ENCODE data around the gene ARHGAP6. TPM values are rescaled to one million over a fixed set of nuclear protein-coding genes. Genes with fewer than 3 reads are reported as not detected.
A peak's percentile ranks its signal among the peaks of the same experiment; 100 is the strongest.

Gene ARHGAP6
- total RNA-seq, 4 donors from 2014 or later = 17.2 to 47.0 (median 21.6) TPM

GRCh38 chrX:11341274-11342201, 324.2 kb downstream of the ARHGAP6 start:
- no peak overlapping the region for H3K4me3 ChIP-seq
- no peak for TF ChIP-seq POLR2A (IDR thresholded peaks at IDR 0.05)
- TF ChIP-seq CTCF (IDR thresholded peaks at IDR 0.05) = no peak
- DNase-seq = peak; percentile 75 to 77
- H3K9me3 ChIP-seq = no peaks in the 10 kb centered on the region
- H3K27ac ChIP-seq = no peak overlapping the region
- intact Hi-C loops (cut with DNase I; ENCODE audit: low total_unique reads) = no loop called here
- no peaks in the 10 kb centered on the region for H3K36me3 ChIP-seq
- H3K27me3 ChIP-seq = no peaks in the 10 kb centered on the region
- no peaks in the 10 kb centered on the region for H3K4me1 ChIP-seq

GRCh38 chrX:11337292-11338009, 328.3 kb downstream of the ARHGAP6 start:
- DNase-seq = no peak
- TF ChIP-seq CTCF (IDR thresholded peaks at IDR 0.05) (no peak), POLR2A (IDR thresholded peaks at IDR 0.05) (no peak)
- Histone ChIP-seq H3K4me3 (no peak overlapping the region), H3K27me3 (no peaks in the 10 kb centered on the region), H3K9me3 (no peaks in the 10 kb centered on the region), H3K36me3 (no peaks in the 10 kb centered on the region), H3K4me1 (no peaks in the 10 kb centered on the region), H3K27ac (no peak overlapping the region)
- intact Hi-C loops (cut with DNase I; ENCODE audit: low total_unique reads) = no loop called here

GRCh38 chrX:11336201-11336600, 329.5 kb downstream of the ARHGAP6 start:
- no peak overlapping the region for H3K27ac ChIP-seq
- TF ChIP-seq POLR2A (IDR thresholded peaks at IDR 0.05) (no peak), CTCF (IDR thresholded peaks at IDR 0.05) (no peak)
- H3K36me3 ChIP-seq = no peaks in the 10 kb centered on the region
- H3K9me3 ChIP-seq = no peaks in the 10 kb centered on the region
- intact Hi-C loops (cut with DNase I; ENCODE audit: low total_unique reads) = no loop called here
- H3K4me3 ChIP-seq = no peak overlapping the region
- no peak for DNase-seq
- no peaks in the 10 kb centered on the region for H3K27me3 ChIP-seq
- H3K4me1 ChIP-seq = no peaks in the 10 kb centered on the region

- Histone ChIP-seq H3K9me3 (no peaks in the 10 kb centered on the region), H3K27ac (no peak overlapping the region), H3K4me3 (no peak overlapping the region), H3K36me3 (no peaks in the 10 kb centered on the region), H3K4me1 (no peaks in the 10 kb centered on the region), H3K27me3 (no peaks in the 10 kb centered on the region)
- no peak for DNase-seq
- intact Hi-C loops (cut with DNase I; ENCODE audit: low total_unique reads) = no loop called here
- TF ChIP-seq CTCF (IDR thresholded peaks at IDR 0.05) (no peak), POLR2A (IDR thresholded peaks at IDR 0.05) (no peak)
Measured at GRCh38 chrX:11334165-11334564, 331.6 kb downstream of the ARHGAP6 start.

GRCh38 chrX:11331788-11332187, 333.9 kb downstream of the ARHGAP6 start:
- Histone ChIP-seq H3K4me3 (no peak overlapping the region), H3K27me3 (no peaks in the 10 kb centered on the region), H3K9me3 (no peaks in the 10 kb centered on the region), H3K4me1 (no peaks in the 10 kb centered on the region), H3K27ac (no peak overlapping the region), H3K36me3 (no peaks in the 10 kb centered on the region)
- intact Hi-C loops (cut with DNase I; ENCODE audit: low total_unique reads) = no loop called here
- no peak for DNase-seq
- TF ChIP-seq CTCF (IDR thresholded peaks at IDR 0.05) (no peak), POLR2A (IDR thresholded peaks at IDR 0.05) (no peak)

Measured in uterus (tissue), 4 donors.